B cell (primary cell): ENCODE data around the gene NTNG1. TPM values are rescaled to one million over a fixed set of nuclear protein-coding genes. Genes with fewer than 3 reads are reported as not detected.

Experiments
- ATAC-seq: fragments of 200-7000 bp; cut with Tn5 transposase; one replicate; pipeline ENCODE4 v1.10.0; 2021; ENCODE audit warnings: low read depth, mild to moderate bottlenecking, moderate number of reproducible peaks, moderate library complexity
- CTCF ChIA-PET: fragments of 350-600 bp; sonication (Branson Sonifier 250); formaldehyde crosslinking; loops from one replicate; lab custom pipeline; 2021; ENCODE audit warnings: antibody characterized with exemption, inconsistent platforms; lab: Charles Lee
- POLR2A ChIA-PET: fragments of 350-600 bp; sonication (Branson Sonifier 250); formaldehyde crosslinking; loops from one replicate; lab custom pipeline; 2021; ENCODE audit warnings: antibody characterized with exemption; lab: Charles Lee
- DNase-seq: peaks from one replicate; pipeline ENCODE4 v3.0.0; 2013
- H2AFZ ChIP-seq: 2 replicates; pipeline ENCODE4 v1.6.1; 2012; ENCODE audit warnings: mild to moderate bottlenecking, low read depth, low read length; ENCODE audit not compliant: insufficient read depth, poor library complexity, severe bottlenecking
- H3K27ac ChIP-seq, 2 donors: 1 replicate in 1 of 2; 2 replicates in 1 of 2; pipeline ENCODE4 v1.5.1; 2012 to 2013; ENCODE audit warnings: low read length in 2 of 2, mild to moderate bottlenecking in 2 of 2, moderate library complexity in 1 of 2
- H3K27me3 ChIP-seq, 4 experiments: fragments of 200-600 bp in 1 of 4; sonication (generic) in 1 of 4; replicated peaks in 1 of 4; 1 replicate in 2 of 4; 2 replicates in 2 of 4; pipeline versions ENCODE4 v1.6.1 to v1.7.0; 2013 to 2016; ENCODE audit warnings: low read length in 3 of 4, mild to moderate bottlenecking in 2 of 4, mixed read lengths in 1 of 4, moderate library complexity in 1 of 4; ENCODE audit not compliant: insufficient read depth in 4 of 4, control insufficient read depth in 3 of 4; ENCODE audit errors: control extremely low read depth in 1 of 4
- H3K36me3 ChIP-seq, 2 experiments: replicated peaks in 1 of 2; 1 replicate in 1 of 2; 2 replicates in 1 of 2; pipeline versions ENCODE4 v1.6.1 to v1.7.1; 2013; ENCODE audit warnings: low read length in 1 of 2; ENCODE audit not compliant: insufficient read depth in 2 of 2, control insufficient read depth in 1 of 2; ENCODE audit errors: control extremely low read depth in 1 of 2, extremely low read depth in 1 of 2
- H3K4me1 ChIP-seq, 2 donors: fragments of 200-600 bp in 1 of 2; sonication (generic) in 1 of 2; 1 replicate in 1 of 2; 2 replicates in 1 of 2; pipeline versions ENCODE4 v1.5.1 to v1.6.1; 2013 to 2017; ENCODE audit warnings: low read length in 2 of 2; ENCODE audit not compliant: control insufficient read depth in 2 of 2, insufficient read depth in 2 of 2
- H3K4me2 ChIP-seq: replicated peaks from 2 replicates; pipeline ENCODE3; 2012; ENCODE audit warnings: mild to moderate bottlenecking, low read depth, low read length; ENCODE audit not compliant: poor library complexity, severe bottlenecking
- H3K4me3 ChIP-seq, 5 experiments: fragments of 200-600 bp in 1 of 5; sonication (generic) in 1 of 5; 1 replicate in 3 of 5; 2 replicates in 2 of 5; pipeline versions ENCODE4 v1.5.1 to v1.7.0; 2011 to 2016; ENCODE audit warnings: low read length in 4 of 5, mild to moderate bottlenecking in 4 of 5, low read depth in 2 of 5, control low read depth in 1 of 5, moderate library complexity in 1 of 5; ENCODE audit not compliant: insufficient read depth in 1 of 5; ENCODE audit errors: control extremely low read depth in 1 of 5, extremely low read depth in 1 of 5
- H3K79me2 ChIP-seq: fragments of 200-600 bp; sonication (generic); one replicate; pipeline ENCODE4 v1.6.0; 2016; ENCODE audit warnings: low read length; ENCODE audit not compliant: control insufficient read depth, insufficient read depth
- H3K9ac ChIP-seq: fragments of 200-600 bp; sonication (generic); 2 replicates; pipeline ENCODE4 v1.6.1; 2017; ENCODE audit warnings: mild to moderate bottlenecking, low read length, moderate library complexity
- H3K9me3 ChIP-seq, 3 donors: one replicate each; pipeline versions ENCODE4 v1.6.1 to v1.7.1; 2013; ENCODE audit warnings: low read length in 2 of 3; ENCODE audit not compliant: control insufficient read depth in 2 of 3, insufficient read depth in 1 of 3; ENCODE audit errors: control extremely low read depth in 1 of 3
- H4K20me1 ChIP-seq: 2 replicates; pipeline ENCODE4 v1.6.0; 2012; ENCODE audit warnings: mild to moderate bottlenecking, low read length; ENCODE audit not compliant: insufficient read depth, control insufficient read depth, poor library complexity, severe bottlenecking
- H3K27ac Mint-ChIP-seq: one replicate; pipeline ENCODE4 v1.8.0; 2021; ENCODE audit warnings: mixed read lengths
- H3K27me3 Mint-ChIP-seq: one replicate; pipeline ENCODE4 v1.8.0; 2021; ENCODE audit warnings: mixed read lengths
- H3K4me1 Mint-ChIP-seq: one replicate; pipeline ENCODE4 v1.8.0; 2021; ENCODE audit warnings: mixed read lengths
- H3K4me3 Mint-ChIP-seq: one replicate; pipeline ENCODE4 v1.8.0; 2021; ENCODE audit warnings: mixed read lengths
- H3K9me3 Mint-ChIP-seq: one replicate; pipeline ENCODE4 v1.8.0; 2022; ENCODE audit warnings: mixed read lengths; ENCODE audit not compliant: insufficient read depth
- EZH2 ChIP-seq: IDR thresholded peaks from 2 replicates; pipeline ENCODE4 v1.6.1; 2012; ENCODE audit warnings: borderline replicate concordance, low read depth, mild to moderate bottlenecking, moderate library complexity, low read length; ENCODE audit not compliant: insufficient read depth, poor library complexity, severe bottlenecking
- WGBS: methylation state at CpG from one replicate; pipeline ENCODE4 v1.1.5; 2013; ENCODE audit warnings: missing lambda C conversion rate; ENCODE audit not compliant: insufficient coverage; 5-methylcytosine and 5-hydroxymethylcytosine counted together
- intact Hi-C: fragments of 100-400 bp; cut with micrococcal nuclease; formaldehyde crosslinking; loops from one replicate; pipeline ENCODE4 v1.10.0; 2022
- polyA plus RNA-seq: library from polyadenylated mRNA; depleted of rRNA; stranded (reverse); fragments of >200 nt; gene quantifications from 2 replicates; pipeline ENCODE4 v1.2.3, GENCODE V29; 2012
- total RNA-seq, 2 donors: library from RNA; stranded (reverse); fragments of 120-200 nt in 1 of 2; gene quantifications; 1 replicate in 1 of 2; 2 replicates in 1 of 2; pipeline versions ENCODE4 v1.2.3 to v1.2.4, GENCODE V29; 2013 to 2022
- TF ChIP-seq, protein P1 (sequence below): fragments of 200-600 bp; IDR thresholded peaks from one replicate; pipeline ENCODE4 v1.8.0; 2022; ENCODE audit warnings: antibody characterized with exemption, mild to moderate bottlenecking

Gene NTNG1
- total and polyA plus RNA-seq, 2 donors (not counting 1 experiment from before 2014, with no cell fraction given): 2.8 to 3.7 TPM

DNA sequence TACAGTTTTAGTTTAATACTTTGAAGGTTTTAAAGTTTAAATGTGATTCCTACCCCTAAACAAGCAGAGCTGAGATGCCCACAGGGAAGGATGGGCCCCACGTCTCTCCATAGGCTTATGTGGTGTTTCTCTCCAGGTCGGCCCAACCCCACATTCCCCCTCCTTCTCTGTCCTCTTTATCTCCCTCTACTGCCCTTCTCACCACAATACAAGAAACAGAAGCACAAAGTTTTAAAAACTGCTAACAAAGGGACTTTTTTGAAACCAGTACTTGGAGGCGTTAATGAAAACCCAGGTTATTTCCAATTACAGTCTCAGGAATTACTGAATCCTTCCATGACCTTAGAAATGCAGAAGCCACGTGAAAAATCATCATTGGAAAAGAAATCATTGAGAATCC, 324.0 kb downstream of the NTNG1 start:
- intact Hi-C loops: no loop called here
- WGBS: 77% methylated on average over 2 of the region's 4 CpGs

DNA sequence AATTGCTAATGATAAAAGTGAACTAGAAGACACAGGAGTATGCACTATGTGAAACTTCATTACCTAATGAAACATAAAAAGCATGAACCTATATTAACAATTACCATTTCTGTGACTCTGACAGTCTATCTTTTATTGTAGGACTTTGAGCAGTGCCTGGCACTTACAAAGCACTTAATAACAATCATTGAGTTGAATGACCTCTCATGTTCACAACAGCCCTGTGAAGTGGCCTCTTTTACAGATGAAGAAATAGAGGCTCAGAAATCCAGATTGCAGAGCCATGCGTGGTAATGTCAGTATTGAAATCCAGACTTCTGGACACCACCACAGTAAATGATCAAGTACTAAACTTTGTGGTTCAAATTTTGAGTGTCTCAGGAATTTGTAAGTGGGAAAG, 326.4 kb downstream of the NTNG1 start:
- Histone ChIP-seq H3K36me3 (no peaks in the 10 kb centered on the region), H4K20me1 (no peaks in the 10 kb centered on the region), H3K27me3 (no peaks in the 10 kb centered on the region), H3K4me1 (no peaks in the 10 kb centered on the region), H3K79me2 (no peaks in the 10 kb centered on the region), H3K4me3 (no peak overlapping the region), H3K4me2 (no peak overlapping the region), H3K27ac (no peak overlapping the region), H3K9ac (no peak overlapping the region), H2AFZ (no peak overlapping the region), H3K9me3 (no peaks in the 10 kb centered on the region)
- peaks cover 2% of the 10 kb centered on the region for H3K9me3 Mint-ChIP-seq
- no peak overlapping the region for H3K4me3 Mint-ChIP-seq
- no CpG with 5 or more reads among the region's 1 CpG for WGBS
- no peak overlapping the region for H3K27ac Mint-ChIP-seq
- TF ChIP-seq EZH2: no peak
- TF ChIP-seq, protein P1, sequence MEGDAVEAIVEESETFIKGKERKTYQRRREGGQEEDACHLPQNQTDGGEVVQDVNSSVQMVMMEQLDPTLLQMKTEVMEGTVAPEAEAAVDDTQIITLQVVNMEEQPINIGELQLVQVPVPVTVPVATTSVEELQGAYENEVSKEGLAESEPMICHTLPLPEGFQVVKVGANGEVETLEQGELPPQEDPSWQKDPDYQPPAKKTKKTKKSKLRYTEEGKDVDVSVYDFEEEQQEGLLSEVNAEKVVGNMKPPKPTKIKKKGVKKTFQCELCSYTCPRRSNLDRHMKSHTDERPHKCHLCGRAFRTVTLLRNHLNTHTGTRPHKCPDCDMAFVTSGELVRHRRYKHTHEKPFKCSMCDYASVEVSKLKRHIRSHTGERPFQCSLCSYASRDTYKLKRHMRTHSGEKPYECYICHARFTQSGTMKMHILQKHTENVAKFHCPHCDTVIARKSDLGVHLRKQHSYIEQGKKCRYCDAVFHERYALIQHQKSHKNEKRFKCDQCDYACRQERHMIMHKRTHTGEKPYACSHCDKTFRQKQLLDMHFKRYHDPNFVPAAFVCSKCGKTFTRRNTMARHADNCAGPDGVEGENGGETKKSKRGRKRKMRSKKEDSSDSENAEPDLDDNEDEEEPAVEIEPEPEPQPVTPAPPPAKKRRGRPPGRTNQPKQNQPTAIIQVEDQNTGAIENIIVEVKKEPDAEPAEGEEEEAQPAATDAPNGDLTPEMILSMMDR: no peak
- H3K27me3 Mint-ChIP-seq: no peaks in the 10 kb centered on the region
- CTCF ChIA-PET: interaction anchor here (1.3 kb wide), 1 partner anchor 11 kb away, joined by 6 read pairs; no protein-coding TSS in a partner anchor
- peaks cover 2% of the 10 kb centered on the region for H3K4me1 Mint-ChIP-seq
- DNase-seq (no peak), ATAC-seq (no peak)
- POLR2A ChIA-PET: no interaction called here
- intact Hi-C loops: no loop called here

More for the DNA sequence above, 324.0 kb downstream of the NTNG1 start:
- TF ChIP-seq EZH2: no peak
- TF ChIP-seq, protein P1: no peak
- peaks cover 8 to 14% of the 10 kb centered on the region in 2 donors for H3K4me1 ChIP-seq
- no peak overlapping the region for H3K9ac ChIP-seq
- ChIA-PET CTCF (interaction anchor here (1.0 to 1.6 kb wide), 3 partner anchors 9 to 34 kb away, joined by 3 to 4 read pairs (median 3); no protein-coding TSS in a partner anchor), POLR2A (no interaction called here)
- no peaks in the 10 kb centered on the region for H3K9me3 ChIP-seq
- Mint-ChIP-seq H3K27ac (no peak overlapping the region), H3K27me3 (no peaks in the 10 kb centered on the region), H3K4me3 (no peak overlapping the region), H3K9me3 (peaks cover 2% of the 10 kb centered on the region), H3K4me1 (peaks cover 14% of the 10 kb centered on the region)
- H3K4me2 ChIP-seq: no peak overlapping the region
- no peak overlapping the region for H3K4me3 ChIP-seq
- H3K36me3 ChIP-seq: no peaks in the 10 kb centered on the region
- no peak overlapping the region for H3K27ac ChIP-seq
- no peak overlapping the region for H2AFZ ChIP-seq
- no peaks in the 10 kb centered on the region for H3K79me2 ChIP-seq
- H4K20me1 ChIP-seq: no peaks in the 10 kb centered on the region
- ATAC-seq: no peak
- no peak for DNase-seq
- no peaks in the 10 kb centered on the region for H3K27me3 ChIP-seq
